Measurements from ENCODE around the gene FAM184A. TPM values are rescaled to one million over a fixed set of nuclear protein-coding genes. Genes with fewer than 3 reads are reported as not detected.

FAM184A gene
- total RNA-seq, 1 donor from 2014 or later, result 2.0 TPM

GRCh38 chr6:119124079-119124824, 45.8 kb upstream of the FAM184A start:
- H3K27me3 ChIP-seq (ENCODE audit: insufficient read depth, low read length), result no peaks in the 10 kb centered on the region
- no peak overlapping the region for H3K9ac ChIP-seq (ENCODE audit: low read length)
- no peak for TF ChIP-seq CTCF (IDR thresholded peaks at IDR 0.05; ENCODE audit: insufficient read depth, low read depth, low read length)
- no peak for TF ChIP-seq EZH2 (IDR thresholded peaks at IDR 0.05; ENCODE audit: insufficient read depth, low read length)
- H3K4me3 Mint-ChIP-seq (ENCODE audit: unreplicated experiment), result no peak overlapping the region
- peaks cover 1% of the 10 kb centered on the region for H3K4me1 ChIP-seq (ENCODE audit: insufficient read depth, low read length)
- H3K36me3 ChIP-seq (ENCODE audit: insufficient read depth, low read length), result no peaks in the 10 kb centered on the region
- no peak overlapping the region for H3K27ac Mint-ChIP-seq (ENCODE audit: unreplicated experiment)
- no peak for DNase-seq (ENCODE audit: low read depth)
- H3K27ac ChIP-seq (ENCODE audit: low read depth, low read length), result no peak overlapping the region
- H2AFZ ChIP-seq (ENCODE audit: low read depth, low read length), result no peak overlapping the region
- no peak overlapping the region for H3K4me3 ChIP-seq (ENCODE audit: insufficient read depth, low read depth, low read length)
- peaks cover under 1% of the 10 kb centered on the region for H3K27me3 Mint-ChIP-seq (ENCODE audit: low read depth, unreplicated experiment)
- H3K4me2 ChIP-seq (ENCODE audit: low read length), result no peak overlapping the region
- H3K9me3 ChIP-seq (ENCODE audit: insufficient read depth, low read depth, low read length), result no peaks in the 10 kb centered on the region
- no peaks in the 10 kb centered on the region for H4K20me1 ChIP-seq (ENCODE audit: insufficient read depth, low read length)
- no peak for FAIRE-seq
- H3K36me3 Mint-ChIP-seq (ENCODE audit: low read depth, unreplicated experiment), result no peaks in the 10 kb centered on the region
- no peaks in the 10 kb centered on the region for H3K9me3 Mint-ChIP-seq (ENCODE audit: unreplicated experiment)
- peaks cover 6% of the 10 kb centered on the region for H3K4me1 Mint-ChIP-seq (ENCODE audit: low read depth, unreplicated experiment)
- no peaks in the 10 kb centered on the region for H3K79me2 ChIP-seq (ENCODE audit: insufficient read depth, low read length)

- H3K9me3 ChIP-seq (ENCODE audit: insufficient read depth, low read depth, low read length), result no peaks in the 10 kb centered on the region
- H3K79me2 ChIP-seq (ENCODE audit: insufficient read depth, low read length), result no peaks in the 10 kb centered on the region
- no peak for FAIRE-seq
- Mint-ChIP-seq H3K9me3 (ENCODE audit: unreplicated experiment) (no peaks in the 10 kb centered on the region), H3K4me1 (ENCODE audit: low read depth, unreplicated experiment) (peaks cover 3% of the 10 kb centered on the region), H3K4me3 (ENCODE audit: unreplicated experiment) (no peak overlapping the region), H3K27me3 (ENCODE audit: low read depth, unreplicated experiment) (peaks cover 3% of the 10 kb centered on the region), H3K36me3 (ENCODE audit: low read depth, unreplicated experiment) (no peaks in the 10 kb centered on the region), H3K27ac (ENCODE audit: unreplicated experiment) (no peak overlapping the region)
- no peak overlapping the region for H3K4me3 ChIP-seq (ENCODE audit: insufficient read depth, low read depth, low read length)
- H3K27me3 ChIP-seq (ENCODE audit: insufficient read depth, low read length), result no peaks in the 10 kb centered on the region
- no peaks in the 10 kb centered on the region for H4K20me1 ChIP-seq (ENCODE audit: insufficient read depth, low read length)
- H3K4me1 ChIP-seq (ENCODE audit: insufficient read depth, low read length), result no peaks in the 10 kb centered on the region
- H3K9ac ChIP-seq (ENCODE audit: low read length), result no peak overlapping the region
- H3K36me3 ChIP-seq (ENCODE audit: insufficient read depth, low read length), result no peaks in the 10 kb centered on the region
- no peak overlapping the region for H3K4me2 ChIP-seq (ENCODE audit: low read length)
- DNase-seq (ENCODE audit: low read depth), result no peak
- H3K27ac ChIP-seq (ENCODE audit: low read depth, low read length), result no peak overlapping the region
- H2AFZ ChIP-seq (ENCODE audit: low read depth, low read length), result no peak overlapping the region
- TF ChIP-seq EZH2 (IDR thresholded peaks at IDR 0.05; ENCODE audit: insufficient read depth, low read length) (no peak), CTCF (IDR thresholded peaks at IDR 0.05; ENCODE audit: insufficient read depth, low read depth, low read length) (no peak)
These were observed 43.9 kb upstream of the FAM184A start for GRCh38 chr6:119122336-119122735.

GRCh38 chr6:119121367-119121766, 42.9 kb upstream of the FAM184A start:
- Histone ChIP-seq H3K27ac (ENCODE audit: low read depth, low read length) (no peak overlapping the region), H3K9ac (ENCODE audit: low read length) (no peak overlapping the region), H2AFZ (ENCODE audit: low read depth, low read length) (no peak overlapping the region), H4K20me1 (ENCODE audit: insufficient read depth, low read length) (no peaks in the 10 kb centered on the region), H3K4me3 (ENCODE audit: insufficient read depth, low read depth, low read length) (no peak overlapping the region), H3K79me2 (ENCODE audit: insufficient read depth, low read length) (no peaks in the 10 kb centered on the region), H3K27me3 (ENCODE audit: insufficient read depth, low read length) (no peaks in the 10 kb centered on the region), H3K4me1 (ENCODE audit: insufficient read depth, low read length) (no peaks in the 10 kb centered on the region), H3K9me3 (ENCODE audit: insufficient read depth, low read depth, low read length) (no peaks in the 10 kb centered on the region), H3K36me3 (ENCODE audit: insufficient read depth, low read length) (no peaks in the 10 kb centered on the region), H3K4me2 (ENCODE audit: low read length) (no peak overlapping the region)
- peaks cover 3% of the 10 kb centered on the region for H3K27me3 Mint-ChIP-seq (ENCODE audit: low read depth, unreplicated experiment)
- no peak overlapping the region for H3K4me3 Mint-ChIP-seq (ENCODE audit: unreplicated experiment)
- H3K27ac Mint-ChIP-seq (ENCODE audit: unreplicated experiment), result no peak overlapping the region
- FAIRE-seq (no peak), DNase-seq (ENCODE audit: low read depth) (no peak)
- TF ChIP-seq CTCF (IDR thresholded peaks at IDR 0.05; ENCODE audit: insufficient read depth, low read depth, low read length) (no peak), EZH2 (IDR thresholded peaks at IDR 0.05; ENCODE audit: insufficient read depth, low read length) (no peak)
- H3K4me1 Mint-ChIP-seq (ENCODE audit: low read depth, unreplicated experiment), result peaks cover 3% of the 10 kb centered on the region
- no peaks in the 10 kb centered on the region for H3K36me3 Mint-ChIP-seq (ENCODE audit: low read depth, unreplicated experiment)
- H3K9me3 Mint-ChIP-seq (ENCODE audit: unreplicated experiment), result no peaks in the 10 kb centered on the region

Data from astrocyte (in vitro differentiated cells and primary cell).